GM21367 (cell line): Measurements from ENCODE around the gene NFIC.
"Not testable (repeated sequence)": the region's sequence is repeated elsewhere in the genome, so short reads cannot be mapped to it uniquely, and the experiment has no call there.

Experiments
- ATAC-seq: cut with Tn5 transposase; IDR thresholded peaks from one replicate; pipeline ENCODE4 v1.9.1; 2021; ENCODE audit not compliant: unreplicated experiment

NFIC gene

GRCh38 chr19:3370728-3371591 is 4.6 kb downstream of the NFIC start:
- no peak for ATAC-seq

GRCh38 chr19:3372413-3372812 is 6.0 kb downstream of the NFIC start:
- no peak for ATAC-seq

- no peak for ATAC-seq
Observed at GRCh38 chr19:3373971-3374368, 7.6 kb downstream of the NFIC start.

- ATAC-seq = no peak
Observed at GRCh38 chr19:3374369-3375112, 8.2 kb downstream of the NFIC start.

- ATAC-seq = no peak
Observed at GRCh38 chr19:3375221-3376090, 9.1 kb downstream of the NFIC start.

- not testable (repeated sequence) for ATAC-seq
Observed at GRCh38 chr19:3376091-3376455, 9.7 kb downstream of the NFIC start.

GRCh38 chr19:3378352-3379150 is 12.2 kb downstream of the NFIC start:
- no peak for ATAC-seq

GRCh38 chr19:3380829-3381228 is 14.4 kb downstream of the NFIC start:
- ATAC-seq = no peak

GRCh38 chr19:3381701-3382372 is 15.5 kb downstream of the NFIC start:
- ATAC-seq = no peak

GRCh38 chr19:3382460-3383100 is 16.2 kb downstream of the NFIC start:
- ATAC-seq = no peak

- ATAC-seq = no peak
Observed at GRCh38 chr19:3383121-3383722, 16.8 kb downstream of the NFIC start.

GRCh38 chr19:3386447-3387234 is 20.3 kb downstream of the NFIC start:
- no peak for ATAC-seq

GRCh38 chr19:3387645-3388589 is 21.5 kb downstream of the NFIC start:
- ATAC-seq = no peak

GRCh38 chr19:3389446-3389778 is 23.0 kb downstream of the NFIC start:
- ATAC-seq = no peak

- no peak for ATAC-seq
Observed at GRCh38 chr19:3389876-3390371, 23.5 kb downstream of the NFIC start.

GRCh38 chr19:3391911-3392310 is 25.5 kb downstream of the NFIC start:
- not testable (repeated sequence) for ATAC-seq

- no peak for ATAC-seq
Observed at GRCh38 chr19:3392480-3392879, 26.1 kb downstream of the NFIC start.
